HG02610 (cell line): ENCODE data around the gene C1orf21.

Source experiments
- ATAC-seq: cut with Tn5 transposase; IDR thresholded peaks from one replicate; pipeline ENCODE4 v1.9.1; 2021; ENCODE audit warnings: mild to moderate bottlenecking, moderate library complexity; ENCODE audit not compliant: unreplicated experiment

C1orf21 gene

DNA sequence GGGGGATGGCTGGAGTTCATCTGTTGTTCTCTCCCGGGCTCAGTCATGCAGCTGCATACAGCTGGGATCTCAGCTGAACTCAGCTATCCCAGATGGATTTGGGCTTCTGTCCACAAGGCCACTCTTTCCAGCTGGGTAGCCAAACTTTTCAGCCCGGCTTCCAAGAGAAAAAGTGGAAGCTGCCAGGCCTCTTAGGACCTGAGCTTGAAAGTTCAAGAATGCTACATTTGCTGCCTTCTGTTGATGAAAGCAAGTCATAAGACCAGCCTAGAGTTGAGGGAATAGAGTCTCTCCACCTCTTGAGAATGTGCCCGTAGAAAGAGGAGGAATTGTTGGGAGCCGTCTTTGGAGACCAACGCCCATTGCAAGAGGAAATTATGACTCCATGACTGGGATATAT lies 95.3 kb downstream of the C1orf21 start:
- no peak for ATAC-seq

GRCh38 chr1:184483101-184483683 lies 96.4 kb downstream of the C1orf21 start:
- ATAC-seq: no peak

DNA sequence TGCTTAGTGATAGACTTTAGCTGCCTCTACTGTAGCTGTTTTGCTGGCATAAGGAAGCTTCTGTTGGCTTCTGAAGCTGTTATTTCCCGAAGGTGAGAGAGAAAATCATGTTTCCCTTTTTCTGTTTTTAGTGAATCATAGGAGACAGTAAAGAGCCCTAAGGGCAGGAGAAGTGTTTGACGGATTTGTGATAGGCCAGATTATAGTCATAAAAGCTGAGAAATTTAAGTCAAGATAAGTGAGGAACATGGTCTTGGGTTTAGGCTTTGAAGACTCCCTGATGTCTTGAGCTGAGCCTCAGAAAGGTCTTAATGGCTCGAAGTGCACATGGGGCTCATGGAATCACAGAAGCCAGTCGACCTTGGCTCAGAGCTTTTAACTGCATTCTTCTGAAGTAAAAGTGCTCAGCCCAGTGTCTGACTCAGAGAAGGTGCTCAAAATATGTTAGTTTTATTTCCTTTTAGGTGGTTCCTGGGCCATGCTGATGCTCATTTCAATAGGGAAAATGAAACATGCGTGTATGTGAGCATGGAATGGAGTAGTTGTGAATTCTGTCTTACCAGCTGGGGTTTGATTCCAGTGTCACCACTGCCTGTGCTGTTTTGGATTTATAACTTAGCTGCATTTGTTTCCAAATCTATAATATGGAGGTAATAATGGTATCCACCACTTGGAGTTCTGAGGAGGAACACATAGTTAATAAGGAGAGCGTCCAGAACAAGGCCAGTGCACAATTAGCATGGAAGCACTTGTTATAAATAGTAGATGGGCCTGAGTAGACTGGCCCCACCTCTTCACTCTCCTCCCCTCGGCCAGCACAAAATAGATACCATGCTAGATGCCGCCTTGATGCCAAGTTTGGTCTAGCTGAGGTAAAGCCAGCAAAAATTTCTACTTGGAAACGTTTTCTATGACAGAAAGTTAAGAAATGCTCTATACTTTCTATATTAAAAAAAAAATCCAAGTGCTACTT lies 99.2 kb downstream of the C1orf21 start:
- no peak for ATAC-seq

DNA sequence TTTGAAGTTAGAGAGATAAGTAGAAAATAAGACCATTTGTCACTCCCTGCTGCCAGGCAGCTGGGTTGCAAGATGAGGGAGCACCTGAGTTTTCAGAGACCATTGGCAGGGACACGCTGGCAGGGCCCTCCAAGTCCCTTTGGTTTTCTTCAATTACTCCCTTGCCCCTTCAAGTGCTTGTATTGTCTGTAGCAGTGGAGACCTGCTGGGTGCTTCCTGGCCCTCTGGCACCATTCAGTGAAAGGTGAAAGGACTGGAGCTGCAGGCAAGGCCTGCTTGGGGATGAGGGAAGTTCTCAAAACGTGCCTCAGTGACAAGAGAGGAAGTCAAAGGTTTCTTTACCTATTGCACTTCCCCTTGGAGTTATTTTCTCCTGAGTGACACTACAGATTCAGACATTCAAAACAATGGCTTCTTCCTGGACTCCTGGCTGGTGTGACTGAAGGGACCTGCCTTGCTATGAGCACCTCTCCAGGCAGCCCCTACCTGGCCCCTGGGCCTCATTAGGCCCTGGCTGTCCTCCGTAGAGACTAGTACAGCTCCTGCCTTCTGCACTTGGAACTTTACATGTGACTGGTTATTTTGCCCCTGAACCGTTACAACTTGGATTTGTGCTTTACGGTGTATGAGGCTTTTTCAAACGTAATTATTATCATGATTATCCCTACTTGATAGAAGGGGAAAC lies 100.1 kb downstream of the C1orf21 start:
- no peak for ATAC-seq

DNA sequence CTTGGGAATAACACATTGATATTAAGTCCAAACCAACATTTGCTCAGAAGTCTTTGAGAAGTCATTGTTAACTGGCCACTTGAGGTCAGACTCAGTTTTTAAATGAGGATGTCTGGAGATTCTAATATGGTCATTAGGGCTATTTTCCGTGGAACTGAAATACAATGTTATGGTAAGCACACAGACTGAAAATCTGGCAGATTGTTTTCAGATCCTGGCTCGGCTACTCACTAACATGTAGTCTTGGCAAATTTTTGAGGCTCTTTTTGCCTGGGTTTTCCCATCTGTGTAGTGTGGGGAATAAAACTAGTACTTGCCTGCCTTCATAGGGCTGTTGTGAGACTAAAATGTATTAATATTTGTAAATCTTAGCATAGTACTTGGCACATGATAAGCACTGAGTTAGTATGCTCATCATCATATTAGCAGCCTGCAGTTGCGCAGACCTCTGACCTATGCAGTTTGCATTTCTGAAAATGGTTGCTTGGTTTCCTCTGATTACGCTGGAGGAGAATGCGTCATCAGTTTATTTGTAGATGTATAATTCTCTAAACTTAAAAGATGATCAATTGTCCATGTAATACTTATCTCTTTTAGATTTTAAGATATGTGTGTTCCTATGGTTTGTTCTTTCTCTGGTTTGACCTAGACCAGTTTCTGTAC lies 100.8 kb downstream of the C1orf21 start:
- no peak for ATAC-seq

GRCh38 chr1:184489908-184490307 lies 103.1 kb downstream of the C1orf21 start:
- ATAC-seq: no peak

GRCh38 chr1:184492536-184492935 lies 105.7 kb downstream of the C1orf21 start:
- no peak for ATAC-seq

- no peak for ATAC-seq
These were observed 107.2 kb downstream of the C1orf21 start for GRCh38 chr1:184493987-184494388.

- peak; percentile 81 for ATAC-seq
These were observed 108.1 kb downstream of the C1orf21 start for GRCh38 chr1:184494929-184495328.

- no peak for ATAC-seq
These were observed 111.3 kb downstream of the C1orf21 start for GRCh38 chr1:184497959-184498723.

DNA sequence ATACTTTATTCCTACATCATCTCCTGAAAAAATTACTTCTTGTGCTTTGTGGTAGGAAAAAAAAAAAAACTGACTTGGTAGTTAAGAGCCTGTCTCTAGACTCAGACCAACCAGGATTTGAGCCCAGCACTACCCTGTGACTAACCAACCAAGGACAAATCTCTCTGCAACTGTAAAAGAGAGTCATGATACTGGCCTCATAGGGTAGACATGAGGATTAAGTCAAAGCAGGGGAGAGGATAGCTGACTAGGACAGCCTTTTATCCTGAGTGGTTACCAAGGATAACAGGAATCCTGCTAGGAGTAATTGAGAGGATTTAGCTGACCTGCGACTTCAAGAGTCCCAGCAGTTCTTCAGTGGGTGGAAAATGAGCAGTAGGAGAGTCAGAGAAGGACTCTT lies 112.8 kb downstream of the C1orf21 start:
- ATAC-seq: no peak

DNA sequence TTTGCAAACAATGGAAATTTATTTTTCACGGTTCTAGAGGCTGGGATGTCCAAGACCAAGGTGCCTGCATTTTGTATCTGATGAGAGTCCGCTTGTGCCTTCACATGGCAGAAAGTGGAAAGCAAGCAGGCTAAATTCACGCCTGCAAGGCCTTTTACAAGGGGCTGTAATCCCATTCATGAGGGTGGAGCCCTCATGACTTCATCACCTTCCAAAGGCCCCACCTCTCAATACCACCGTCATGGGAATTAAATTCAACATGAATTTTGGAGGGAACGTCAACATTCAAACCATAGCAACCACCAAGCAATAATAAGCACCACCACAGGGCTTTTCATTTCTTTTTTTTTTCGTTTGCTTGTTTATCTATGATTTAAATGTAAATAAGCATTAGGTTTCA lies 115.3 kb downstream of the C1orf21 start:
- no peak for ATAC-seq

GRCh38 chr1:184503221-184503749 lies 116.5 kb downstream of the C1orf21 start:
- no peak for ATAC-seq

DNA sequence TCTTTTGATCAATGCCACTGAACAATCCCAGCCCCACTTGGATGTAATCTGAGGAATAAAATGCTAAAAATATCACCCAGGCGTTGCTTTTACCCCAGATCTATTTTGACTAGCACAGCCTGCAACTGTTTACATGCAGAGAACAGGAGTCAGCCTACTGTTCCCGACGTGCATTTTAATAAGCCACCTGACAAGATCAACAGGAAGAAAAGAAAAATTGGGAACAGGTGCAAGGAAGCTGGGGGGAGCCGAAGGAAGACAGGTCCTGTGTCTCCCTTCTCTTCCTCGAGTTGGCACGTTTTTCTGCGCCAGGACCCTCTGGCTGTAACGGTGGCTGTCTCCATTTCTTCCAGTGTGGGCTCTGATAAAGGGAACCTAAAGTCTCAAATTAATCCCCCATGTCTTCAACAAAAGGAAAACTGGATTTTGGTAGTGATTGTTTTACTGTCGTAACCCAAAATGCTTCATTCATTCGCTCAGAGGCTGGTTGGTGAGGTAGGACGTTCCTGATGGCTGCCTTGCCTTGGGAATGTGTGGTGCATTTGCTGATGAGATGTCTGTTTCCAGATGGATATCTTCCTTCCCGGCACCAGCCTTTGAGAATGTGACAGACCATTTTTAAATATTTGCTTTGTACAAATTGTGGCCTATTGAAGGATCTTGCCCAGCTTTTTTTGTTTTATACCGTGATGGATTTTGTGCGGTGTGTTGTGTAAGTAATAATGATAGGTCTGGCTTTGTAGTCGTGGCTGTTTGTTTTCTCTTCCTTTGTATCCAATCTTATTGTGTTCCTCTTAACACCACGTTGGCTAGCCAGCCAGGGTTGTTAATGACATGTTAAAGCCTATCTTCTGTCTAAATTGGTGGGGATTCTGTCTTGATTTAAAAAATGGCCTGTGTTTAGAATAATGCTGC lies 117.5 kb downstream of the C1orf21 start:
- ATAC-seq: no peak

DNA sequence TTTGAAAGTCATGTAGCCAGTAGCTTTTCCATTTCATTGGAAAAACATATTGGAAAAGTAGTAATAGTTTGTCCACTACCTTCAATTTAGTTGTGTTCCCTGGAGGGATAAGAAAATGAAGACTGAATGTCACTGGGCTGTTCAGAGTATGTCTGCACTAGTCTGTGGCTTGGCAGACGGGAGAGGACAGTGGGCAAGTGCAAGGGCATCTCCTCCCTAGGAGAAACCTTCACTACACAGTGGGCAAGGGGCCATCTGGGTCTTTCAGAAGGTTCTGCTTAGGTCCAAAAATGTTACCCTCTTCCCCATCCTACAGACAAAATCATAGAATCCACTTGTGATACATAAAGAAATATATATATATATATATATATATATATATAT lies 118.1 kb downstream of the C1orf21 start:
- no peak for ATAC-seq

- no peak for ATAC-seq
These were observed 119.7 kb downstream of the C1orf21 start for GRCh38 chr1:184506481-184506880.

DNA sequence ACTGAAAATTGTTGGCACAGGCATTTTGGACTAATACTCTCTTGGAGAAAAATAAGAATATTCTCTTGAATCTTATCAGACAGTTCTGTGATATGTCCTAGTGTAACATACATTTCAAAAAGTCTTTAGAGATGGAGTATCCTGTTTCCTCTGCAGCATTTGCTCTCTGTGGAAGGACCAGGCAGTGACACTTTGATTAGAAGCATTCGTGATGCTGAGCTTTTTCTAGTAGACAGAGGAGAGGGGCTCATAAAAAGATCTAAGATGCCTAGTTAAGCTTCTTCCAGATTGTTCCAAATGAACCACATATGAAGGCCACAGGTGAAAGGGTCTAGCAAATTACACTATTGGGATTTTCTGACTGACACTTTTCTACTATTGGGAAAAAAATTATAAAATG lies 120.3 kb downstream of the C1orf21 start:
- no peak for ATAC-seq

DNA sequence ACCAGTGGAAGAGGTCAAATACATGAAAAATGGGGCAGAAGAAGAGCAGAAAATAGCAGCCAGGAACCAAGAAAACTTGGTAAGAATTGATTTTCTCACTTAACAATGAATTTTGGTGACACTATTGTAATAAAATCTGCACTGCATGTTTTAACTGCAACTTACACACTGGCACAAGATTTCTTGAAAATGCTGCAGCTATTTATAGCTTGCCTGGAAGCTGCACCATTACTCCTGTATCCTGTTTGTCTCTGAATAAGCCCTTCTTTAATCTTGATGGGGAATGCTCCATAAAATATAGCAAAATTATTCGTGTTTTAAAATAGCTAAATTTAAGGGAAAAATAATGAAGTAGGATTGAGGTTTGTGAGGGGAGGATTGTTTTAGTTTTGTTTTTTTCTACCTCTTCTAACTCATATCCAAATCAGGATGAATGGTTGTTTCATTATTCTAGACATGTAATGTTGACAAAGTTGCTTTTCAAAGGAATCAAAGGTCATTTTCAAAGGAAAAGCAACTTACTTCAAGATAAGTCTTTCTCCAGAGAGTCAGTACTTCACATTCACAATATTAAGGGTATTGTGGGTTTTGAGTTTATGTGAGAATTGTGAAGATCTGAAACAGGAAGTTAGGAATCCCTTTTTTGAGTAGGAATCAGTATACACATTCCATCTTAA lies 120.9 kb downstream of the C1orf21 start:
- no peak for ATAC-seq

- ATAC-seq: no peak
These were observed 122.3 kb downstream of the C1orf21 start for GRCh38 chr1:184509105-184509504.
